Measurements from ENCODE around the gene CFAP99. TPM values are rescaled to one million over a fixed set of nuclear protein-coding genes. Genes with fewer than 3 reads are reported as not detected.

The CFAP99 gene
- total and polyA plus RNA-seq, 8 donors: 0.05 to 1.4 (median 0.62) TPM; not detected in 3

DNA sequence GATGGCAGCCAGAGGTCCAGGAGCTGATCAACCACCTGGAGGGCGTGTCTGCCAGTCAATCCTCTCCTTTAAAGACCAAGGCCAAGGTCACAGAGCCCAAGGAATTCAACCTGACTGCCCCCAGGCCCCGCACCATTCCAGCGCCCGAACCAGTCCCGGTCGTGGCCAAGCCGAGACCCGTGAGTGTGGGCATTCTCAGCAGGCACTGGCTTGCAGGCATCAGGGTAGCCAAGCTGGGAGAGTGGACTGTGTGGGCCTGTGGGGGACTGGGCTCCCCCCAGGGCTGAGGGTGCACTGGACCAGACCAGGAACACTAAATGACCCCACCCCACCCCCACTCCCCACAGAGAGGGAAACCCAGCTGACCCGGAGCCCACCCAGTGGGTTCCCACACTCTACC lies 26.4 kb downstream of the CFAP99 start:
- Histone ChIP-seq H3K36me3 (no peaks in the 10 kb centered on the region), H3K9me3 (no peaks in the 10 kb centered on the region), H3K27ac (no peak overlapping the region), H3K27me3 (peaks cover 0 to 5% (median 0%) of the 10 kb centered on the region in 3 donors), H3K4me1 (peaks cover 0 to 8% (median 1%) of the 10 kb centered on the region in 4 donors), H3K4me3 (no peak overlapping the region)
- TF ChIP-seq EP300 (IDR thresholded peaks at IDR 0.05): no peak
- no peak for TF ChIP-seq POLR2AphosphoS5 (IDR thresholded peaks at IDR 0.05)
- TF ChIP-seq, protein P1, sequence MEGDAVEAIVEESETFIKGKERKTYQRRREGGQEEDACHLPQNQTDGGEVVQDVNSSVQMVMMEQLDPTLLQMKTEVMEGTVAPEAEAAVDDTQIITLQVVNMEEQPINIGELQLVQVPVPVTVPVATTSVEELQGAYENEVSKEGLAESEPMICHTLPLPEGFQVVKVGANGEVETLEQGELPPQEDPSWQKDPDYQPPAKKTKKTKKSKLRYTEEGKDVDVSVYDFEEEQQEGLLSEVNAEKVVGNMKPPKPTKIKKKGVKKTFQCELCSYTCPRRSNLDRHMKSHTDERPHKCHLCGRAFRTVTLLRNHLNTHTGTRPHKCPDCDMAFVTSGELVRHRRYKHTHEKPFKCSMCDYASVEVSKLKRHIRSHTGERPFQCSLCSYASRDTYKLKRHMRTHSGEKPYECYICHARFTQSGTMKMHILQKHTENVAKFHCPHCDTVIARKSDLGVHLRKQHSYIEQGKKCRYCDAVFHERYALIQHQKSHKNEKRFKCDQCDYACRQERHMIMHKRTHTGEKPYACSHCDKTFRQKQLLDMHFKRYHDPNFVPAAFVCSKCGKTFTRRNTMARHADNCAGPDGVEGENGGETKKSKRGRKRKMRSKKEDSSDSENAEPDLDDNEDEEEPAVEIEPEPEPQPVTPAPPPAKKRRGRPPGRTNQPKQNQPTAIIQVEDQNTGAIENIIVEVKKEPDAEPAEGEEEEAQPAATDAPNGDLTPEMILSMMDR (IDR thresholded peaks at IDR 0.05): no peak
- TF ChIP-seq POLR2A (IDR thresholded peaks at IDR 0.05): no peak
- WGBS, 5 donors: 94 to 100% (median 97%) methylated on average over 8 to 9 of the region's 9 CpGs
- DNase-seq: no peak
- intact Hi-C loops (cut with DNase I; ENCODE audit: low total_unique reads): no loop called here

DNA sequence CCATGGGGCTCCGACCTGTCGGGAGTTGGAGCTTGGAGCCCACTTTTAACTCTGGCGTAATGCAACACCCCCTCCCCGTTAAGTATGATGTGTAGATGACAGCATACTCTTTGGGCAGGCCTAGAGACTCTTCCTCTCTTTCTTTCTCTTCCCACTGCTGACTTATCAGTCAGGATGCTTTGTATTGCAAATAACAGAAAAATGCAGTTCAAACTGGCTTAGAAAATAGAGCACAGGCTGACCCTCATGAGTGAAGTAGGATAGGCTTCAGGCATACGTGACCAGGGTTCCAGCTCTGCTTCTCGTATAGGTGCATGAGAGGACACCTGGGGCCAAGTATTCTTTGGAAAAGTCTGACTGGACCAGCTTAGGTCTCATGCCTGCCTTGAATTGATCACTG lies 26.8 kb downstream of the CFAP99 start:
- 91 to 96% (median 94%) methylated on average over 6 of the region's 6 CpGs for WGBS, 5 donors
- Histone ChIP-seq H3K27ac (no peak overlapping the region), H3K36me3 (no peaks in the 10 kb centered on the region), H3K27me3 (peaks cover 0 to 5% (median 0%) of the 10 kb centered on the region in 3 donors), H3K9me3 (no peaks in the 10 kb centered on the region), H3K4me1 (peaks cover 0 to 8% (median 1%) of the 10 kb centered on the region in 4 donors), H3K4me3 (no peak overlapping the region)
- no peak for TF ChIP-seq POLR2AphosphoS5 (IDR thresholded peaks at IDR 0.05)
- TF ChIP-seq POLR2A (IDR thresholded peaks at IDR 0.05): no peak
- TF ChIP-seq EP300 (IDR thresholded peaks at IDR 0.05): no peak
- TF ChIP-seq, protein P1 (IDR thresholded peaks at IDR 0.05): no peak
- intact Hi-C loops (cut with DNase I; ENCODE audit: low total_unique reads): no loop called here
- DNase-seq: no peak

DNA sequence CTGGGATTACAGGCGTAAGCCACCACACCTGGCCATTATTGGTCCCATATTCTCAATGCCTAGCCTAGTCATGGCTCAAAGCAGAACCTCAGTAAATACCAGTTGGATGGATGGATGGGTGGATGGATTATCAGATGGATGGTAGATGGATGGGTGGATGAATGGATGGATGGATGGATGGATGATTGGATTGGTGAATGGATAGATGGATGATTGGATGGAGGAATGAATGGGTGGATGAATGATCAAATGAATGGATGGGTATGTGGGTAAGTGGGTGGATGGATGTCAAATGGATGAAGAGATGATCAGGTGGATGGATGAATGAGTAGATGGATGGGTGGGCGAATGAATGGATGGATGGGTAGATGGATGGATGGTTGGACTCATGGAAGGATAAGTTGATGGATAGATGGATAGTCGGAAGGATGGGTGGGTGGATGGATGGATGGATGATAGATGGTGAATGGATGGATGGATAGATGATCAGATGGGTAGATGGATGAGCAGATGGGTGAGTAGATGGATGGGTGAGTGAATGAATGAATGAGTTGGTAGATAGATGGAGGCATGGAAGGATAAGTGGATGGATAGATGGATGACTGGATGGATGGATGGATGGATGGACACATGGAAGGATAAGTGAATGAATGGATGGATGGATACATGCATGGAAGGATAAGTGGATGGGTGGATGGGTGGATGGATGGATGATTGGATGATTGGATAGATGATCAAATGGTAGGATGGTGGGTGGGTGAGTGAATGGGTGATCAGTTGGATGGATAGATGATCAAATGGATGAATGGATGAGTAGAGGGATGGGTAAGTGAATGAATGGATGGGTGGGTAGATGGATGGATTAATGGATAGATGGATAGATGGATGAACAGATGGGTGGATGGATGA lies 28.2 kb downstream of the CFAP99 start:
- H3K9me3 ChIP-seq: no peaks in the 10 kb centered on the region
- WGBS, 5 donors: 84 to 94% (median 89%) methylated on average over 3 of the region's 3 CpGs
- peaks cover 0 to 1% (median 0%) of the 10 kb centered on the region in 4 donors for H3K4me1 ChIP-seq
- intact Hi-C loops (cut with DNase I; ENCODE audit: low total_unique reads): no loop called here
- H3K4me3 ChIP-seq: no peak overlapping the region
- H3K27ac ChIP-seq: no peak overlapping the region
- no peaks in the 10 kb centered on the region for H3K36me3 ChIP-seq
- DNase-seq: no peak
- peaks cover 0 to 5% (median 0%) of the 10 kb centered on the region in 3 donors for H3K27me3 ChIP-seq
- TF ChIP-seq EP300 (IDR thresholded peaks at IDR 0.05) (no peak), POLR2A (IDR thresholded peaks at IDR 0.05) (no peak), POLR2AphosphoS5 (IDR thresholded peaks at IDR 0.05) (no peak)
- TF ChIP-seq, protein P1 (IDR thresholded peaks at IDR 0.05): no peak

DNA sequence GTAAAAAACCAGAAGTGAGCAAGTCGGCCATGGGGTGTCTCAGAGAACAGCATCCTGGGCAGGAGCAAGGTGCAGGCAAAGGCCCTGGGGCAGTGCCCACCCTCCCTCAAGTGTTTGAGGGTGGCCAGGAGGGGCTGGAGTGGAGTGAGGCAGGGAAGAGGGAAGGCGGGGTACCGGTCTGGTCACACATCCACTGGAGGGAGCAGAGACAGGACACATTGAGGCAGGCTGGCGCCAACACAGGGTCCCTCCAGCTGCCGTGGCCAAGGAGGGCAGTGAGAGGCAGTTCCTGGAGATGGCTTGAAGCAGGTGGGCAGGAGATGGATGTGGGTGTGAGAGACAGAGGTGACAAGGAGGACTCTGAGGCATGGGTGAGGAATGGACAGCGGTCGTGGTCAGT lies 29.8 kb downstream of the CFAP99 start:
- no peak for DNase-seq
- no peaks in the 10 kb centered on the region for H3K9me3 ChIP-seq
- 88 to 90% (median 89%) methylated on average over 7 of the region's 7 CpGs for WGBS, 5 donors
- intact Hi-C loops (cut with DNase I; ENCODE audit: low total_unique reads): no loop called here
- H3K27ac ChIP-seq: no peak overlapping the region
- H3K27me3 ChIP-seq: no peaks in the 10 kb centered on the region
- H3K4me1 ChIP-seq: no peaks in the 10 kb centered on the region
- TF ChIP-seq, protein P1 (IDR thresholded peaks at IDR 0.05): no peak
- TF ChIP-seq EP300 (IDR thresholded peaks at IDR 0.05) (no peak), POLR2AphosphoS5 (IDR thresholded peaks at IDR 0.05) (no peak), POLR2A (IDR thresholded peaks at IDR 0.05) (no peak)
- no peak overlapping the region for H3K4me3 ChIP-seq
- no peaks in the 10 kb centered on the region for H3K36me3 ChIP-seq

Data from stomach (tissue), 9 donors.